HG02571 (cell line): ENCODE results near the gene TMEM263.
"Not testable (repeated sequence)": the region's sequence is repeated elsewhere in the genome, so short reads cannot be mapped to it uniquely, and the experiment has no call there.

ENCODE experiments used
- ATAC-seq: cut with Tn5 transposase; IDR thresholded peaks from one replicate; pipeline ENCODE4 v1.9.1; 2021; ENCODE audit warnings: mild to moderate bottlenecking, moderate library complexity; ENCODE audit not compliant: unreplicated experiment

Gene TMEM263

GRCh38 chr12:106984588-106985137 is 29.0 kb downstream of the TMEM263 start:
- ATAC-seq: no peak

DNA sequence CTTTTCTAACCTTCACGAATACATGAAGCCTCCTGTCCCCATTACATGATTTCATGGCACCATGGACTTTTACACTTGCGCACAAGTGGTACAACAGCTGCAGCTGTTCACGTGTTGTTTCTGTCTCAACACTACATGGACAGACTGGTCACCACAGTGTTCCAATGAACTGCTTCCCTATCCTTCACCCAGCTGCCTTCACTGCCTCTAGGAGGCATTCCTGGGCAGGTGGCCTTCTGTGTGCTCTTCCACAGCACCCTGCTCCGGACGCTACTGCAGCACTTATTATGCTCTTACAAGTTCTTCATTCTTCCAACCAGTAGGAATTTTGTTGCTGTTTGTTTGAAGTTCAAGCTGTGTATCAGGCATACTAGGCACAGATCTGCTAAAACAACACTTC is 29.8 kb downstream of the TMEM263 start:
- no peak for ATAC-seq

- ATAC-seq: no peak
Observed at GRCh38 chr12:106986135-106986534, 30.4 kb downstream of the TMEM263 start.

GRCh38 chr12:106986625-106987389 is 31.1 kb downstream of the TMEM263 start, which contains the start of gene MTERF2:
Gene MTERF2 (minus strand): TSS chr12:106987146. CDS start chr12:106978714, 8,432 bp downstream.
- peak; percentile 95 for ATAC-seq

DNA sequence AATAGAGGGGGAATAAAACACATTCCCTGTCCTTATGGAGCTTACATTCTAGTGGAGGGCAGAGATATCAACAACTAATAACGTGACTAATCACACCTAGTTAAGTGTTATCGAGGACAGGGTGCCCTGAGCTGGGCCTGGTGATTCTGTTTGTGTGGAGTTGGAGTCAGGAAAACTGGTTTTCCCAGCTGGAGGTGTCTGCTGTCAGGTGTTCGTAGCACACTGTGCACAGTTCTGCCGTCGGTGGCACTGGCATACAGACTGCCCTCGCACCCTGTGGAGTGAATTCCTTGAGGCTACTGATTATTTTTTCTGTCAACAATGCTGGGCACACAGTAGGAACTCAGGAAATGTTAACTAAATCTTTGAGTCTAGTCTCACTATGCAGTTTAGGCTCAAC is 32.1 kb downstream of the TMEM263 start:
- no peak for ATAC-seq

- ATAC-seq: no peak
Observed at GRCh38 chr12:106994579-106995220, 39.0 kb downstream of the TMEM263 start.

DNA sequence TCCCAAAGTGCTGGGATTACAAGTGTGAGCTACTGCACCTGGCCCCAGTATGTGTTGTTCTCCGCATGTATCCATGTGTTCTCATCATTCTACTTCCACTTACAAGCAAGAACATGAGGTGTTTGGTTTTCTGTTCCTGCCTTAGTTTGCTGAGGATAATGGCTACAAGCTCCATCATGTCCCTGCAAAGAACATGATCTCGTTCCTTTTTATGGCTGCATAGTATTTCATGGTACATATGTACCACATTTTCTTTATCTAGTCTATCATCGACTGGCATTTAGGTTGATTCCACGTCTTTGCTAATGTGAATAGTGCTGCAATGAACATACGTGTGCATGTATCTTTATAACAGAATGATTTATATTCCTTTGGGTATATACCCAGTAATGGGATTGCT is 40.4 kb downstream of the TMEM263 start:
- ATAC-seq: not testable (repeated sequence)

- ATAC-seq: no peak
Observed at GRCh38 chr12:106997916-106998315, 42.2 kb downstream of the TMEM263 start.

DNA sequence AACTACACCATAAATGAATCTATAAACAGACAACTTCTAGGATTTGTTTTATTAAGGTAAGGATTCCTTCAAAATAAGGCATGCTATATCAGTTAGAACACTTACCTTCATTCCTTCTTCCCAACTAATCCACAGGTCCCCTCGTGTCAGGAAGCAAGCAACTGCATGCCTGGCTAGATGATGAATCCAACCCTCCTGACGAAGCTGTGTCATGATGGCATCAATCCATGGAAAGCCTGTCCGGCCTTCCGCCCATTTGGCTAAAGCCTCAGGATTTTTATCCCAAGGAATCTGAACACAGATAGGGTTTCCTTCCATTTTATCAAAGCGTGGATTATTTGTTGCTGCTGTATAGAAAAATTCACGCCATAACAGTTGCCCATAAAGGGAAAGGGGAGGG is 43.7 kb downstream of the TMEM263 start:
- ATAC-seq: no peak

- not testable (repeated sequence) for ATAC-seq
Observed at GRCh38 chr12:107002665-107003064, 47.0 kb downstream of the TMEM263 start.

DNA sequence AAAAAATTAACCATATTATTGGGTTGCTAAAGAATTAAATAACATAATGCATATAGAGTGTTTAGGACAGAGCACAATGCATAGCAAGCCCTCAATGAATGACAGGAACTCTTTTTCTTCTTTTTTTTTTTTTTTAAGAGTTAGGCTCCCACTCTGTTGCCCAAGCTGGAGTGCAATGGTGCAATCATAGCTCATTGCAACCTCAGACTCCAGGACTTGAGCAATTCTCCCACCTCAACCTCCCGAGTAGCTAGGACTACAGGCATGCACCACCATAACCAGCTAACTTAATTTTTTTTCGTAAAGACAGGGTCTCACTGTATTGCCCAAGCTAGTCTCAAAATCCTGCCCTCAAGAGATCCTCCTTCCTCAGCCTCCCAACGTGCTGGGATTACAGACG is 51.7 kb downstream of the TMEM263 start:
- no peak for ATAC-seq

- ATAC-seq: no peak
Observed at GRCh38 chr12:107011519-107011918, 55.8 kb downstream of the TMEM263 start.

DNA sequence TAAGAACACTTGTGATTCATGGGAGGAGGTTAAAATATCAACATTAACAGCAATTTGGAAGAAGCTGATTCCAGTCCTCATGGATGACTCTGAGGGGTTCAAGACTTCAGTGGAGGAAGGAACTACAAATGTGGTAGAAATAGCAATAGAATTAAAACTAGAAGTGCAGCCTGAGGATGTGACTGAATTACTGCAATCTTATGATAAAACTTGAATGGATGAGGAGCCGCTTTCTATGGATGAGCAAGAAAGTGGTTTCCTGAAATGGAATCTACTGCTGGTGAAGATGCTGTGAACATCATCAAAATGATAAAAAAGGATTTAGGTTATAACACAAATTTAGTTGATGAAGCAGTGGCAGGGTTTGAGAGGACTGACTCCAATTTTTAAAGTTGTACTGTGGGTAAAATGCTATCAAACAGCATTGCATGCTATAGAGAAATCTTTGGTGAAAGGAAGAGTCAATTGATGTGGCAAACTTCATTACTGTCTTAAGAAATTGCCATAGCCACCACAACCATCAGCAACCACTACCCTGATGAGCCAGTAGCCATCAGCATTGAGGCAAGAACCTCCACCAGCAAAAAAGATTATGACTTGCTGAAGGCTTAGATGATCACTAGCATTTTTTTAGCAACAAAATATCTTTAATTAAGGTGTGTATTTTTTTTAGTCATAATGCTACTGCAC is 57.2 kb downstream of the TMEM263 start:
- ATAC-seq: no peak

GRCh38 chr12:107014055-107014454 is 58.3 kb downstream of the TMEM263 start:
- no peak for ATAC-seq

DNA sequence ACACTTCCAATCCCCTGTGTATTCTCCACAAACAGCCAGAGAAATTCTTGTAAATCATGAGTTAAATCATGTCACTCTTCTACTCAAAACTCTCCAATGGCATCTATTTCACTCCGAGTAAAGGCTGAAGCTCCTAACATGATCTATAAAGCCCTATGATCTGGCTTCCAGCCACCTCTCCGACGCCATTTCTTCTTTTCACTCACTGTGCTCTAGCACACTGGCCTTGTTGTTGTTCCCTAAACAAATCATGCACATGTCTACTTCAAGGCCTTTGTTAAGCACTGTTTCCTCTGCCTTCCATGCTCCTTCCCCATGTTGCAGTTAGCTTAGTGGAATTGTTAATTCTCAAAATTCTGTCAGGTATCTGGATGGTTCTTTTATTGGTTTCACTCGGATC is 61.3 kb downstream of the TMEM263 start:
- ATAC-seq: no peak

DNA sequence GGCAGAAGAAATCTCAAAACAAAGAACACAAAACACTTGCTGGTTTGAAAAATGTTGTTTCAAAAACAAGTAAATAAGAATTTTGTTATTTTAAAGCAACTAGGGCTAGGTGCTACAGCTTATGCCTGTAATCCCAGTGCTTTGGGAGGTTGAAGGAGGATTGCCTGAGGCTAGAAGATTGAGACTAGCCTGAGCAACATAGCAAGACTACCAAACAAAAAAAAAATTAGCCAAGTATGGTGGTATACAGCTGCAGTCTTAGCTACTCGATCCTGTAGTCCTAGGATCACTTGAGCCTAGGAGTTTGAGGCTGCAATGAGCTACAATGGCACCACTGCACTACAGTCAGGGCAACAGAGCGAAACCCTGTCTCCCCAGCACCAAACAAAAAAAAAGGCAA is 63.8 kb downstream of the TMEM263 start:
- no peak for ATAC-seq
